Measurements from ENCODE around the gene WBP1. TPM values are rescaled to one million over a fixed set of nuclear protein-coding genes. Genes with fewer than 3 reads are reported as not detected.
A peak's percentile ranks its signal among the peaks of the same experiment; 100 is the strongest.
"Not testable (repeated sequence)": the region's sequence is repeated elsewhere in the genome, so short reads cannot be mapped to it uniquely, and the experiment has no call there.

WBP1 gene
- total RNA-seq, 1 donor from 2014 or later = 44.9 TPM

DNA sequence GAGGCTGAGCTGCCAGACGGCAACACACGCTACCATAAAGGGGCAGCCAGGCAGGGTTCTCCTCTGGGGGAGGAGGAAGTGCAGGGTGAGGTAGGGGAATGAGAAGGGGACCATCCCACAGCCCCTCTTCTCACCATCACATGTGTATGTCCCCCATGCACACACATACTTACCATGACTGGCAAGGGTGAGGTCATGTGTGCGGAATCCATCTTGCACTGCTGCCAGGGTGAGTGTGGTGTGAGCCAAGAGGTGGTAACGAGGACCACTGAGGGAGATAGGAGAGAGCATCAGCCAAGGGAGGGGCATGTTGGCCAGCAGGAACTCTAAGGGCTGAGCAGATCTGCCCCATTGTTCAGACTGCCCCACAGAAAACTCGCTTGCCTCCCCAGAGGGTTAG lies 29.6 kb upstream of the WBP1 start:
- no peak for DNase-seq

DNA sequence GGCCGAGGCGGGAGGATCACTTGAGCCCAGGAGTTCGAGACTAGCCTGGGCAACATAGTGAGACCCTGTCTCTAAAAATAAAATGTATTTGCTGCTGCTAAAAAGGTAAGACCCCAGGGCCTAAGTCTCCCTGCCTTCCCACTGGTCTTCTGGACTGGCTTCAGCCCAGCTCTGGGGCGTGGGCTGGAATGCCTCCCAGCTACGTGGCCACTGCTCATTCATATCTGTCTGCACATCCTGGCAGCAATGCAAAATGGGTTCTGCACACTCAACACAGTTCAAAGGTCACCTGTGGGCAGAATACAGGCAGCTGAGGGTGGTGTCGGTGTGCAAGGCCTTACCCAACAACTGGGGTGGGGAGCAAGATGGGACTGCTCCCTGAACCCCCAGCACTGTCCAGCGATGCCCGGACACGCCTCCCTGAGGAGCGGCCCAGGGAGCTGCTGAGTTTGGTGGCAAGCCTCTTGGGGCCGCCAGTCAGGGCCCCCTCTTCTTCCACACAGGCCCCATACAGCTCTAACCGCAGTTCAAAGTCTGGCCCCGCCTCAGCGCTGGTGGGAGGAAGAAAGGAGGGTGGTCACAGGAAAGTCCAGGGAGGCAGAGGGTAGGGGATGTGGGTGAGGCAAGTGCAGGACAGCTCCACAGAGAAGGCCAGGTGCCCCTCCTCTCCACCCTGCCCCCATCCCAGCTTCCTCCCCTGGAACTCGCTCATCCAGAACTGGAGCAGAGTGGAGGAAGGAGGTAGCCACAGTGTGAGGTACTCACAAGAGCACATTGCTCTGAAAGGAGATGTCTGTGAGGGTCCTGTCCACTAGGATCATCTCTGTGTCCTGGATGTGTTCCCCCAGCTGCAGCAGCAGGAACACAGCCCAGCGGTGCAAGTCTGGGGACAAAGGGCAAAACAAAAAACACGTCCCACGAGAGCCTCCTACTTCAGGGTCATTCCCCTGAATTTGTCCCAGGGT lies 28.5 kb upstream of the WBP1 start:
- no peak for DNase-seq

DNA sequence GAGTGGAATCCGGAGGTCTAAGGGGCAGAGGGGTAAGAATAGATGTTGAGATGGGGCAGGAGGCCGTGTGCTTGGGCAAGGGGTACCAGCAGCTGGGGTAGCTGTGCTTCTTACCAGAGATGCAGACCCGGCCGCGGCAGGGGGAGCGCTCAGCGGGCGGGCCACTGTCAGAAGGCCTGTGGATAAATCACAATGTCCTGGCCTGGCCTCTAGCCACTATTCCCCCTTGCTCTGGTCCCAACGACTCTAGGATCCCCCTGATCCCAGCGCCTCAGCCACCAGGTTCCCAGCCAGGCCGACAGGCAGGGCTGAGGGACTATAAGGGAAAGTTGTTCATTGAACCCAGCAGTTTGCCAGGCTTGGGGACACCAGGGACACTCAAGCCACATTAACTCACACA lies 27.7 kb upstream of the WBP1 start:
- DNase-seq = no peak

DNA sequence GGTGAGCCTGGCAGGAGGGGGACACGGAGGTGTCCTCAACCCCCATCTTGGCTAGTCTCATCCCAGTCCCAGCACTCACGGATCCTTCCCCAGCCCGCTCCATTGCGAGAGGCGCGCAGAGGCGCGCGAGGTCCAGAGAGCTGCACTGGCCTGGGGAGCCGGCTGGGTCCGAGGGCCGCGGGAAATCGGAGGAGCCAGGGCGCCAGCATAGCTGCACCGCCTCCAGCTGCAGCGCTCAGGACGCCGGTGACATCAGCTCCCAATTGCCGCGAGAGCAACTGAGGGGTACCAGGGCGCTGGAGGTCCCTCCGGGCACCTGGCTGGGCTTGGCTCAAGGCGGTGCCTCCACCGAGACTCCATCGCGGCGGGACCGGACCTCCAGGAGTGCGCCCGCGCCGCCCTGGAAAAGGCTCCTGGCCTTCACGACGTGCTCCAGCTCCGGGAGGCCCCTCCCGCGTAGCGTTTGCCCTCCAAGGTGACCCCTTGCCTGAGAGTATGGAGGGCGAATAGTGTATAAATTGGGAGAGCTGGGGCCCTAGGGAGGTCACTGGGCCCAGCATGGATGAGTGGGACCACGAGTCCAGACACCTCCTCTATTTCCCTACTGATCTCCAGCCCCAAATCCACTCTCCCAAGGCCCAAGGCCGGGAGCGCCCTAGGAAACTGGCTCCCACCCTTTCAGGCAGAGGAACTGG lies 22.0 kb upstream of the WBP1 start:
- DNase-seq = no peak

DNA sequence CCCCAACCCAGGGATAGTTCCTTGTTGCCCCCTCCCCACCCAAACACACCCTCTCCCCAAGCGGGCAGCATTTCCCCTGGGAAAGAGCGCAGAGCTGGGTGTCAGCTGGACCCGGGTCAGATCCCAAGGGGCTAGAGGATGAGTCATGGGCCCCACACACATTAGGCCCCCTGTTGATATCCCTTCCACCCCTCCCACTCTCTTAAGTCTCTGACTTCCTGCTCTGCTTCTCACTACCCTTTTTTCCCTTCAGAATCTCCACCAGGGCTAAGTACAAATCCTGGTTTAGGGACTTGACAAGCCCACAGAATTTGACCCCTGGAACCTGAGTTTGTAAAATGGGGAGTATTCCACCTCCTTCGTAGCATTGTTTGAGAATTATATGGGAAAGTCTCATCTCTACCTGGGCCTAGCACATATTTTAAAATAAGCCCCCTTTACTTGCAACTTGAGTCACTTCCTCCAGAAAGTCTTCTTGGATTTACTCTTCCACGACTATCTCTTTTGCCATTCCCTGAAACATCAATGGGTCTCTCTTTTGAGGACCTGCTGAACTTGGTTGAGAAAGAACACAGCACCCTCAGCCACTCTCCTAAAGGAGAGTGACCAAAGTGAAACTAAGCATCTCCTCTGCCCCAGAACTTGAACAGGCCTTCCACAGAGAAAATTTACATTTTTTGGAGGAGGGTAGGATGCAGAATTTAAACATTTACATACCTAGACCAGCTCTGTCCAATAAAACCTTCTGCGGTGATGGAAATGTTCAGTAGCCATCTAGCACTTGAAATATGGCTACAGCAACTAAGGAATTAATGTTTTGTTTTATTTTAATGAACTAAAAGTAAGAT lies 21.2 kb upstream of the WBP1 start:
- no peak for DNase-seq

DNA sequence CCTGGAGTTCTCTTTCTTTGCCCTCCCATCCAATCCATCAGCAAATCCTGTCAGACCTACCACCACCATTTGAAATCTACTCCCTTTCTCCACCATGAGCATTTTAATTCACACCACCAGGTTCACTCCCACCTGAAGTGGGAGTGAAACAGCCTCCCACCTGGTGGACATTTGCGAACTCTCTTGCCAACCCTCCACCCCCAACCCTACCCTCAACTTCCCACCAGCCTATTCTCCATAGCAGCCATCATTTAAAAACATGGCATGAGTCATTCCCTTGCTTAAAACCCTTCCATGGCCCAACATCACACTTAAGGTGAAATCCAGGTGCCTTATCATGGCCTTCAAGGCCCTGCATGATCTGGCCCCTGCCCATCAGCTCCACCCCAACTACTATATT lies 20.0 kb upstream of the WBP1 start:
- DNase-seq = no peak

DNA sequence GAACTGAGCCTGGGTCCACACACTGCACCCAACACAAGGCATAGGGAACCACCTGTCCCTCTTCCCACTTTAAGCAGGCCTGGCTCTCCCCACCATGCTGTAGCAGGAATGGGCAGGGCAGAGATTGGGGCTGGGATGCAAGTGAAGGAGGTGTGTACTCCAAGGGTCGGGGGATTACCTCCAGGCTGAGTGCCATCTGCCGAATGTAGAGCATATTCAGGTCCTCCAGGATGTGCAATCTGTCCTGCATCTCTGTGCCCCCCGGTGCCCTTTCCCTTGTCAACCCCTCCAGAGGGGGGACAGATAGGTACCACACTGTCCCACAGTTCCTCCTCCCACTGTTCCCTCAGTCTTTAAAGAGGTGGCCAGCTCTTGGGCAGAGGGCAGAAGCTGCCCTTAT lies 18.9 kb upstream of the WBP1 start:
- DNase-seq = no peak

DNA sequence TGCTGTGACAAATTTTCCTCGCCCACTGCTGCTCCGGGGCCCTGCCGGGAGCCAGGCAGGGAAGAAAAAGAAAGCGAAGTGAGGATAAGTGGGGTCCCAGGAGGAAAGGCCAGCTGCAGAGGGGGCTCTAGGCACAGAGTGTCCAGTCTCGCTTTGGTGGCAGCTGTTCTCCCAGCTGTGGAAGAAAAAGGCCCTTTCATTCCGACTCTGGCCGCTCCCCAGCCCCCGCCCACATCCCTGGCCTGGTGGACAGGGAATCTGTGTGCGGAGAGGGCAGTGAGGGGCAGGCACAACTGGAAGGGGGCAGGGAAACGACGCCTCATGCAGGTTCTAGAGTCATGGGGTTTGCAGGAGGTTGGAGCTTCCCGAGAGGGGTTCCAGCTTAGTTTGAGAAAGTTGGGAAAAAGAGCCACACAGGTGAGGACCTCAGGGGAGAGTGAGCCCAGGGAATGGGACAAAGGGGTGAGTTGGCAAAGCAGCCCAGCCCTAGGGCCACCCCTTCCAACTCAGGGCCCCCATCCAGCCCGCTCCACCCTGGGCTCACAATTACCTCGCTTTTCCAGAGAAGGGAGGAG lies 18.3 kb upstream of the WBP1 start:
- DNase-seq = no peak

DNA sequence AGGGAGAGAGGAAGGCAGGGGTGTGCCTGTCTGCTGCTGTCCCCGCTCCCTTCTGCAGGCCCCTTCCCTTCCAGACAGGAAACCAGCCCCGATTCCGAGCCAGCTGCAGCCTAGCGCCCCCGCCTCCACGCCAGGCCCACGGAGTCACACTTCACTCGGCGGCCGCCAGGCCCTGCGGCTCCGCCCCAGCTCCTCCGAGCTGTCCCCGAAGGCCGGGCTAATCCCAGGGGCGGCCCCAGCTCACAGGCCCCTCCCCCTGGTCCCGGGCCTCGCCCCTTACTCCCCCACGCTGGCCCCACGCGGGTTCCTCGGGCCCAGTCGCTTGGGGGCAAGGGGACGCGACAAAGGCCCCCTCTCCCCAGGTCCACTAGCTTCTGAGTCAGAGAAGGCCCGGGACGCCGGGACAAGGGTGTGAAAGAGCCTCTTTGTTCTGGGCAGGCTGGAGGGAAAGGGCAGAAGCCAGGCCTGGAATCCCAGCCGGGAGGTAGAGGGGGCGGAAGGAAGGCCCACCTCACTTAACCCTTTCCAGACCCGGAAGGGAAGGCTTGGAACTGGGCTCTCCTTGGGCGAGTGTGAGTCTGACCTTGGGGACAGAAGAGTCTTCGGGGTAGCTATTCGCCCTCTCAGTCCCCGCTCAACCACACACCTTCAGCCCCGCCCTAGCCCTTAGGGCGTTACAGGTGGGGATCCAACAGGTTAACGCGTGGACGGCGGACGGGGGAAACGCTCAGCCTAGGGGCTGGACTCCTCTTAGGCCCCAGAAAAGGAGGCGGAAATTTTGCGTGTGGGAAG lies 17.7 kb upstream of the WBP1 start:
- peak; percentile 67 for DNase-seq

DNA sequence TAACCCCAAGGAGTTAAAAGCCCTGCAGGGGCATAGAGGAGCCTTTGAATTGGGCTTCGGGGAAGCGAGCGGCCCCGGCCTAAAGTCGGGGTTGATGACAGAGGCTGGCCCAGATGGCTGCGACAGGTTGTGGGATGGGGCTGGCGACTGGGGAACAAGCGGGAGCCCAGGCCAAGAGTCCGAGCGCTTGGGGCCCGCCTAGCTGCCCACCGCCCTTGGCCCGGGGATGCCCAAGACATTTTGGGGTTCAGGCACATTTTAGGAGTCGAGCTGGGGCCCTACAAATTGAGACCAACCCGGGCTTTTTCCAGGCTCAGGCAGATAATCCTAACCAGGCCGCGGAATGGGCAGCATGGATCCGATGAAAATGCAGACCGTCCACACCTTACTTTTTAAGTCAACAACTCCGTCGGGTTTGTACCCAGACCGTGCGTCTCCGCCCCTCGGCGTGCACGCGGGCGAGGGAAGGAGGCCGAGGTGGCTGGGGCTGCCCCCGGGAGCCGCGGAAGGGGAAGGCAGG lies 17.0 kb upstream of the WBP1 start:
- no peak for DNase-seq

DNA sequence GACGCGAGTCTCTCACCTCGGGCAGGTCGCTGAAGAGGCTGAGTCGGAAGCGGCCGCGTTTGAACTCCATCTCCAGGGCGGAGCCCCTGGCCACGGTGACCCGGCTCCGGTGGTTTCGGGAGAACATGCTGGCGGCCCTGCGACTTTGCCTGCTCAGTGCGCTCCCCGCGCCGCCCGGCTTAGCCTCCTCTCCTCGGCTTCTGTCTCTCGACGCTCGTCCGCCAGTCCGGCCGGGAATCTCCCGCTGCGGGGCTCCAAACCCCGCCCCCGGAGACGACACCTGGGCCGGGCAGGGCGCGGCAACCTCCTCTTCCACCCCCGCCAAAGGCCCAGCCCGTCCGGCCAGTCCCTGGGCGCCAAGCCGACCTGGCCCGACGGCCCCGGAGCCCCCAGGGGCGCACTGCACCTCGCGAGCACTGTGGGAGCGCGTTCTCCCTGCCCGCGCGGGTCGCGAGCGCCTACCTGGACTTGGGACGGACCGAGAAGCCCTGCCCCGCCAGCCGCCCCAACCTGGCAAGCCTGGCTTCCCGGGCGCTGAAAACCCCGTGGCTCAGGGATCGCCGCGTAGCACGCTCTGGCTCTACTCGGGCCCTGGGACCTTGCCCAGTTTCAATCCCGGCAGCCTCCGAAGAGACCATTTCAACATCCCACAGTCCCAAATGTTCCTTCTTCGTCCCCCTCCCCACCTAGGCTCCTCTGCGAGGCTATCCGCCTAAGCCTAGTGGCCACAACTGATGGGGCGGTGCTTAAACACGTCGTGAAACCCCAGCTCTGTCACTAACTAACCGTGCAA lies 16.4 kb upstream of the WBP1 start, which contains the start of gene RTKN:
TSS of gene RTKN (minus strand) at position 248 of the 793 bp plus-strand sequence. CDS start at position 127, 121 bp downstream.
- no peak for DNase-seq

DNA sequence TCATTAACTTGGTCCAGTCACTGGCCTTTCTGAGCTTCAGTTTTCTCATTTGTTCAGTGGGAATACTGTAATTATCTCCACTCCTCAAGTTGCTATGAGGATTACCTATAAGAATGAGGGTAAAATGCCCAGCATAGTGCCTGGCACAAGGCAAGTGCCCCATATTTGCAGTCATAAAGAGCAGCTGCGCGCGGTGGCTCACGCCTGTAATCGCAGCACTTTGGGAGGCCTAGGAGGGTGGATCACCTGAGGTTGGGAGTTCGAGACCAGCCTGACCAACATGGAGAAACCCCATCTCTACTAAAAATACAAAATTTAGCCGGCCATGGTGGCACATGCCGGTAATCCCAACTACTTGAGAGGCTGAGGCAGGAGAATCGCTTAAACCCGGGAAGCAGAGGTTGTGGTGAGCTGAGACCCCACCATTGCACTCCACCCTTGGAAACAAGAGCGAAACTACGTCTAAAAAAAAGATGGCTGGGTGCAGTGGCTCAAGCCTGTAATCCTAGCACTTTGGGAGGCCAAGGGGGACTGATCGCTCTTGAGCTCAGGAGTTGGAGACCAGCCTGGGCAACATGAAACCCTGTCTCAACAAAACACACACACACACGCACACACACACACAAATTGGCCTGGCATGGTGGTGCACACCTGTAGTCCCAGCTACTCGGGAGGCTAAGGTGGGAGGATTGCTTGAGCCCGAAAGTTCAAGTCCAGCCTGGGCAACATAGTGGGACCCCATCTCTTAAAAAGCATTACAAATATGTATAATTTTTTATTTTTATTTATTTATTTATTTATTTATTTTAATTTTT lies 15.5 kb upstream of the WBP1 start:
- DNase-seq = not testable (repeated sequence)

DNA sequence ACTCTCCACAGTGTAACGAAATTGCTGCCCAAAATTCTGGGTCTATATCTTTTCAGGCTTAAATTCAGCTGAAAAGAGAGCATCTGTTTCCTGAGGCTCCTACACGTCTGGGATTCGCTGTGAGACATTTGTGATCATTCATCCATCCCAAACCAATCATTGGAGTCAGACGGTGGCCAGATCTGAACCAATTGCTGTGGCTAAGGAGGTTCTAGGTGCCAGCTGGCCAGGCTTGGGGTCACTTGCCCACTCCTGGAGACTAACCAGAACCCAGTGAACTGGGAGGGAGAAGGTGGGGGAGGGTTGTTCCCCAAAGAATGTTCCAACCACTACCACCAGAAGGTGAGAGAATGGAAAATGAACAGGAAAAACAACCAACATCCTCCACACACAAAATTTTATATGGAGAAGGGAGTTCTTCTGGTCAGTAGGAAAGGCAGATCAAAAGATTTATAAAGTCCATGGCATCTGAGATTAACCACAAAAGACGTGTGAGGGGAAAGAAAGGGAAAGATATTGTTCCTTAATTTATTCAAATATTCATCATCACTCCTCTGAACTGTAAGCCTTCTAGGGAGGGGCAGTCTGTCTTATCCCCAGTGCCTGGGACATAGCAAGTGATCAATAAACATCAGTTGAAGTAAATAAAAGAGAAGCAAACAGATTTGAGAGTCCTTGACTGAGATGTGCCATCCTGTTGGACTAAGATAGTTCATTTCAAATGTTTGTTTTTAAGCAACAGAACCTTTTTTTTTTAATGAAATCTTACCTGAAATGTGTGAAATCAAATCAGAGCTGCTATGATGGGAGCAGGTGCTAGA lies 13.5 kb upstream of the WBP1 start:
- DNase-seq = no peak

DNA sequence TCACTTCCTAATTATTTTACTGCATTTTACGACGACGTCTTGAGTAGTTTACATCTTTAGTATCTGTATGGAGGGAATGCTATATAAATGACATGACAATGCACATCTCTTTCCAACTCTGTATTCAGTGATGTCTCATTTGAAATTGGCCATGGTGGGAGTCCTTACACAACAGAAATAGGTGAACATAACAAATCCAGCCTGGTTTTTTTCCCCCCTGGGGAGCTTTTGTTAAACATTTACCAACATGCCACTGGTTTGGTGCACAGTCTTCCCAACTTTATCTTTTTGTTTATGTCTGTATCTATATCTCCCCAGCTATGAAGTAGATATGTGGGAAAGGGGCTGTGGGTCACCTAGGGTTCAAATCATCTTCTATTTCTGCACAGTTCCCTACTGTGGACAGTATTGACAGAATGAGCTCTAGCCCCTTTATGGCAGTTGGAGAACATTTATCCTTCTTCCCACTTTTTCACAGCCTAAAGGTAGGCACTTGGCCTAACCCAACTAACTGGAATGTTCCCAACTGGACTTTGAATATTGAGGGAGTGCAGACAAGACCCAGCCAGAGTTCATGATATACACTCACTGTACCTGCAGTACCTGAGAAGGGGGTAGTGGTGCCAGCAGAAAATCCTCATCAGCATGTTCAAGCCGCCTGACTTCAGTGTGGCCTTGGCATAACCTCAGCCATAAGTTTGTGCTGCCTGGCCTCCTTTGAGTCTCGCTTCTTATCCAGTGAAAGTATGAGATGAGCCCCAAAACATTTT lies 10.8 kb upstream of the WBP1 start:
- no peak for DNase-seq

DNA sequence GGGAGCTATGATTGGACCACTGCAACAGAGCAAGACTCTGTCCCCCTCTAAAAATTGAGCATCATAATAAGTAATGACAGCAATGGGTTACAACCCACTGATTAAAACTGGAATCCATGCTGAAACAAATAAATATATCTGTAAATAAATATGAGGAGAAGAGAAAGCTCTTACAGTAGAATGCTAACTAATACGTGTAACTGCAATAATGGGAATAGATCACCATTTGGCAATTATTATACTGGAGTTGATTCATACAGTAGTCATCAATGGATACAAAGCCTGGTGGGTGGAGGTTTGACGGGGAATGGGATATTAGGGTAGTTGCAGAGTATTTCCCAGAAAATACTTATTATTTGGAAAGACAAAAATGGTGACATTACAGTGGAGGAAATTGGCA lies 9.5 kb upstream of the WBP1 start:
- DNase-seq = no peak

DNA sequence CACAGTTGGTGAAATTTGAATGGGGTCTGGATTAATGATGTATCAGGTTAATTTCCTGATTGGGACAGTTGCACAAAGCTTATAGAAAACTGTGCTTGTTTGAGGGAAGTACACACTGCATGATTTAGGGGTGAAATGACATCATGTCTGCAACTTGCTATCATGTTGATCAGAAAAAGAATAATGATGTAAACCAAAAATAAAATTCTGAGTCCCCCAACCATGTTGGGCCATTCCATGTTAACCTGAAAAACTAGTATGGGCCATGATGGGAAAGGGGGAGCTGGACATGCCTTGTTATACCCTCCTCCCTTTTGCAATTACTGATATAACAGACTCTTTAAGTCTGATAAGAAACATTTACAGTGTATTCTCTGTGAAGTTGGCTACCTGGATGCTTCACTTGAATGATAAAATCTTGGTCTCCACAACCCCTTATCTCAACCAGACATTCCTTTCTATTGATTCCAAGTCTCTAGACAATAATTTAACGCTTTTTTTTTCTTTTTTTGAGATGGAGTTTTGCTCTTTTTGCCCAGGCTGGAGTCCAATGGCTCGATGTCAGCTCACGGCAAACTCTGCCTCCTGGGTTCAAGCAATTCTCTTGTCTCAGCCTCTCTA lies 7.6 kb upstream of the WBP1 start:
- no peak for DNase-seq

Measured in dermis blood vessel endothelial cell (primary cell).